Endothelial cell (in vitro differentiated cells): ENCODE data around the gene CELA2B. TPM values are rescaled to one million over a fixed set of nuclear protein-coding genes. Genes with fewer than 3 reads are reported as not detected.

Experiments
- DNase-seq: peaks from one replicate; pipeline ENCODE4 v3.0.0; 2021; ENCODE audit warnings: low spot score
- H3K27ac Mint-ChIP-seq: one replicate; pipeline ENCODE4 v1.8.0; 2021; ENCODE audit warnings: mixed read lengths, inconsistent platforms; ENCODE audit not compliant: unreplicated experiment
- H3K27me3 Mint-ChIP-seq: one replicate; pipeline ENCODE4 v1.8.0; 2021; ENCODE audit warnings: mild to moderate bottlenecking, moderate library complexity, mixed read lengths, inconsistent platforms; ENCODE audit not compliant: unreplicated experiment
- H3K36me3 Mint-ChIP-seq: one replicate; pipeline ENCODE4 v1.8.0; 2021; ENCODE audit warnings: mild to moderate bottlenecking, low read depth, mixed read lengths, inconsistent platforms; ENCODE audit not compliant: unreplicated experiment
- H3K4me1 Mint-ChIP-seq: one replicate; pipeline ENCODE4 v1.8.0; 2021; ENCODE audit warnings: mild to moderate bottlenecking, mixed read lengths, inconsistent platforms; ENCODE audit not compliant: unreplicated experiment
- H3K4me3 Mint-ChIP-seq: one replicate; pipeline ENCODE4 v1.8.0; 2021; ENCODE audit warnings: mild to moderate bottlenecking, mixed read lengths, inconsistent platforms; ENCODE audit not compliant: unreplicated experiment
- H3K9me3 Mint-ChIP-seq: one replicate; pipeline ENCODE4 v1.8.0; 2021; ENCODE audit warnings: mixed read lengths, inconsistent platforms; ENCODE audit not compliant: unreplicated experiment
- CTCF ChIP-seq: fragments of 200-600 bp; sonication (generic); IDR thresholded peaks from one replicate; pipeline ENCODE4 v1.5.0; 2021; ENCODE audit warnings: antibody characterized with exemption; ENCODE audit not compliant: unreplicated experiment
- total RNA-seq: library from RNA; stranded (reverse); fragmentation: NEBNext Ultra II Directional; extraction: Animal tissue kit (Norgen Biotek cat#: 25700); gene quantifications from one replicate; pipeline ENCODE4 v1.2.1, GENCODE V29; 2021; ENCODE audit not compliant: unreplicated experiment

CELA2B gene
- total RNA-seq, 1 donor from 2014 or later, result not detected

GRCh38 chr1:15506831-15507230 is 30.9 kb downstream of the CELA2B start:
- DNase-seq, result no peak
- Mint-ChIP-seq H3K4me3 (no peak overlapping the region), H3K36me3 (peaks cover under 1% of the 10 kb centered on the region), H3K9me3 (no peaks in the 10 kb centered on the region), H3K27me3 (peaks cover 3% of the 10 kb centered on the region), H3K27ac (no peak overlapping the region), H3K4me1 (peaks cover 2% of the 10 kb centered on the region)
- no peak for TF ChIP-seq CTCF

GRCh38 chr1:15507278-15507677 is 31.4 kb downstream of the CELA2B start:
- Mint-ChIP-seq H3K4me1 (peaks cover 2% of the 10 kb centered on the region), H3K36me3 (peaks cover 5% of the 10 kb centered on the region), H3K4me3 (no peak overlapping the region), H3K27me3 (peaks cover 3% of the 10 kb centered on the region), H3K27ac (no peak overlapping the region), H3K9me3 (no peaks in the 10 kb centered on the region)
- TF ChIP-seq CTCF, result no peak
- no peak for DNase-seq

- Mint-ChIP-seq H3K27ac (no peak overlapping the region), H3K9me3 (no peaks in the 10 kb centered on the region), H3K36me3 (peaks cover 7% of the 10 kb centered on the region), H3K4me3 (no peak overlapping the region), H3K27me3 (peaks cover 3% of the 10 kb centered on the region), H3K4me1 (peaks cover 2% of the 10 kb centered on the region)
- DNase-seq, result no peak
- no peak for TF ChIP-seq CTCF
Observed at GRCh38 chr1:15508700-15509487, 33.0 kb downstream of the CELA2B start.

GRCh38 chr1:15509586-15509985 is 33.7 kb downstream of the CELA2B start:
- no peak overlapping the region for H3K4me3 Mint-ChIP-seq
- no peaks in the 10 kb centered on the region for H3K9me3 Mint-ChIP-seq
- H3K36me3 Mint-ChIP-seq, result peaks cover 7% of the 10 kb centered on the region
- no peak for TF ChIP-seq CTCF
- H3K27me3 Mint-ChIP-seq, result peaks cover 3% of the 10 kb centered on the region
- no peak overlapping the region for H3K27ac Mint-ChIP-seq
- peaks cover 2% of the 10 kb centered on the region for H3K4me1 Mint-ChIP-seq
- no peak for DNase-seq

GRCh38 chr1:15510611-15511405 is 34.9 kb downstream of the CELA2B start:
- H3K27ac Mint-ChIP-seq, result no peak overlapping the region
- no peak for DNase-seq
- H3K4me1 Mint-ChIP-seq, result peaks cover 9% of the 10 kb centered on the region
- no peak for TF ChIP-seq CTCF
- peaks cover 7% of the 10 kb centered on the region for H3K36me3 Mint-ChIP-seq
- peaks cover 3% of the 10 kb centered on the region for H3K27me3 Mint-ChIP-seq
- H3K4me3 Mint-ChIP-seq, result no peak overlapping the region
- H3K9me3 Mint-ChIP-seq, result no peaks in the 10 kb centered on the region
